GM12891 (cell line): ENCODE measurements around the gene DMRTC2.
A peak's percentile ranks its signal among the peaks of the same experiment; 100 is the strongest.

ENCODE experiments used
- DNase-seq: peaks from one replicate; pipeline ENCODE4 v3.0.0; 2011; ENCODE audit warnings: low spot score; ENCODE audit not compliant: insufficient read length
- FAIRE-seq: peaks from 2 replicates; lab custom pipeline; 2011; peaks lifted over from hg19 to GRCh38; lab: Jason Lieb, UNC
- PAX5 ChIP-seq: IDR thresholded peaks from 2 replicates; pipeline ENCODE4 v1.6.1; 2011; ENCODE audit warnings: low read length, moderate library complexity, mild to moderate bottlenecking; ENCODE audit not compliant: insufficient read depth, severe bottlenecking
- POLR2A ChIP-seq: IDR thresholded peaks from 2 replicates; pipeline ENCODE4 v1.6.1; 2011; ENCODE audit warnings: low read depth, low read length, control low read depth
- POLR2AphosphoS5 ChIP-seq: IDR thresholded peaks from 2 replicates; pipeline ENCODE4 v1.6.1; 2011; ENCODE audit warnings: low read depth, low read length, control low read depth
- POU2F2 ChIP-seq: IDR thresholded peaks from 2 replicates; pipeline ENCODE4 v1.6.1; 2011; ENCODE audit warnings: low read depth, mild to moderate bottlenecking, control low read depth, low read length, moderate library complexity
- SPI1 ChIP-seq: IDR thresholded peaks from 2 replicates; pipeline ENCODE4 v1.6.1; 2011; ENCODE audit warnings: low read depth, low read length, control low read depth
- TAF1 ChIP-seq: IDR thresholded peaks from 2 replicates; pipeline ENCODE4 v1.6.1; 2011; ENCODE audit warnings: low read depth, low read length, control low read depth

The DMRTC2 gene

DNA sequence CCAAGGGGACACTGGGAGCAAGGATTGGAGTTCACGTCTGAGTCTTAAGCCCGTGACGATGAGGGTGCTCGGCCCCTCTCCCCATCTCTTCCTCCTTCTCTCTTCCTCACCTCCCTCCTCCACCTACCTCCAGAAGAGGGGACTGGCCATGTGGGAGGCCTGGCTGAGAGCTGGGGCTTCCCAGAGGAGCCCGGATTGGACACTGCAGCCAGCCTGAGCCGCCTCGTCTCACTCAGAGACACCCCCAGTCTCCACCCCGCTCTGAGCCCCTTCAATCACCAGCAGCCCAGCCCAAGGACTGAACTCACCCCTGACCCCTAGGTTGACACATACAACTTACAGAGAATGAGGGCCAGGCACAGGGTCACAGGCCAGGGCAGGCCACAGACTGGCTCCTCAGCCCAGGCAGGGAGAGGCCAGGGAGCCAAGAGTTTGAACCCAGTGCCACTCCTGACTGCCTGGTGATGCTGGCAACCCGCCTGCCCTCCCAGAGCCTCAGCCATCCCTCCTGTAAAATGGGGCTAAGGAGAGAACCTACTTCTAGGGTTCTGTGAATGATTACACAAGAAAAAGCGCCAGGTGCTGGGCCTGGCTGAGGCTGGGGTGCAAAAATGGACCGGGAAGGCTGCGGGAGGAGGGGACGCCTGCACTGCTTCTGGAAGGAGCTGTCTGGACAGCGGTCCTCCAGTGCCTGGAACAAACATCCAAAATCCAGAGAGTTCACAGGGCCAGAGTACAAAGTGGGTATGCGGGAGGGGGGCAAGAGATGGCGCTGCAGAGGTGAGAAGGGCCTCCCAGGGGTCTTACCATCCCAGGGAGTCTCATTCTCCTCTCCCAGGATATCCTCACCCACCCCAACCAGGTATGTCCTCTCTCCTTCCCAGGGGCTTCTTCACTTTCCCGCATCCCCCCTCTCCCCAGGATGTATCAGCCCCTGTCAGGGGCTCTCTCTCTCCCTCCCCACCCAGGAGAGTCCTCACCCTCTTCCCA lies 33.4 kb downstream of the DMRTC2 start:
- FAIRE-seq: no peak
- TF ChIP-seq SPI1 (no peak), POU2F2 (no peak), POLR2AphosphoS5 (peak; percentile 91), TAF1 (peak; percentile 40; the same call in 1 of the 2 replicates), PAX5 (no peak), POLR2A (peak; percentile 86)
- DNase-seq: no peak

DNA sequence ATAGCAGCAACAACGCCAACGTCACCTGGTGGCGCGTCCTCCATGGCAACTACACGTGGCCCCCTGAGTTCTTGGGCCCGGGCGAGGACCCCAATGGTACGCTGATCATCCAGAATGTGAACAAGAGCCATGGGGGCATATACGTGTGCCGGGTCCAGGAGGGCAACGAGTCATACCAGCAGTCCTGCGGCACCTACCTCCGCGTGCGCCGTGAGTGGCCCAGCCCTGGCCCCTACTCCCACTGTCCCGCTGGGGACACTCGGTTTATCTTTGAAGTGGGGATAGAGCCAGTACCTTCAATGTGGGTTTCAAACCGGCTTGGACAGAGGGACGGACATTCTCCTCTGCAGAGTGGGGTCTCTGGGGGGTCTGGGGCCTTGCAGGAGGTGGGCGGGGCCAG lies 34.2 kb downstream of the DMRTC2 start:
- DNase-seq (no peak), FAIRE-seq (no peak)
- no peak for TF ChIP-seq POLR2AphosphoS5
- TF ChIP-seq PAX5: no peak
- no peak for TF ChIP-seq SPI1
- no peak for TF ChIP-seq POU2F2
- TF ChIP-seq POLR2A: no peak
- TF ChIP-seq TAF1: no peak

DNA sequence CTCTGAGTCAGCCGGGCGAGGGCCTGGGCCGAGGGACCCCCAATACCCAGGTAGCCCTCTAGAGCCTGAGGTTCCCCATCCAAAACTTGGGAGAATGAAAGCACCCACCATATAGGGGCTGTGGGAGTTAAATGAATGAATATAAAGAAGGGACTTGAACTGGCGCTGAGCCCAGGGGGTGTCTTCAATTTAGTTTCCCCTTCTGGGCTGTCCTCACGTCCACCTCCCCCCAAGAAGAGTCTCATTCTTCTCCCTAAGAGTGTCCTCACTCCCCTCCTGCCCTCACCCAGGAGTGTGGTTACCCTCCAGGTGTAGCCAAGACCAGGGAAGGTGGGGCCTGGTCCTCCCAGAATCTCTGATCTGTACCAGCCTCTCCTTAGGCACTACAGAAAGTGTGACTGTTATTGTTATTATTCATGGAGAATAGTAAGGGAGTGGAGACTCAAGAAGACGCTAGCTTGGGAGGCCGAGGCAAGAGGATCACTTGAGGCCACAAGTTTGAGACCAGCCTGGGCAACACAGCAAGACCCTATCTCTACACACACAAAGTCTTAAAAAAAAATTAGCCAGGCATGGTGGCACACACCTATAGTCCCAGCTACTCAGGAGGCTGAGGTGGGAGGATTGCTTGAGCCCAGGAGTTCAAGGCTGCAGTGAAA lies 35.0 kb downstream of the DMRTC2 start:
- no peak for TF ChIP-seq PAX5
- TF ChIP-seq POLR2A: no peak
- DNase-seq: no peak
- no peak for FAIRE-seq

DNA sequence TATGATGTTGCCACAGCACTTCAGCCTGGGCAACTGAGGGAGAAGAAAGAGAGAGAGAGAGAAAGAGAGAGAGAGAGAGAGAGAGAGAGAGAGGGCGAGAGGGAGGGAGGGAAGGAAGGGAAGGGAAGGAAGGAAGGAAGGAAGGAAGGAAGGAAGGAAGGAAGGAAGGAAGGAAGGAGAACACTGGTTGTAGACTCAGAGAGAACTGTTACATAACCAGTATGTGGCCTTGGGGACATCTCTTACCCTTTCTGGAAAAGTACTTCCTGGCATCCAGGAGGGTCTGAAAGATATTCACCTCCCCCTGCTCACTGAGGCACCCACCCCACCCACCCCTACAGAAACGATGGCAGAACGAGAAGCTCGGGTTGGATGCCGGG lies 35.5 kb downstream of the DMRTC2 start:
- DNase-seq (no peak), FAIRE-seq (no peak)
- no peak for TF ChIP-seq PAX5
- no peak for TF ChIP-seq SPI1
- TF ChIP-seq POU2F2: no peak
- TF ChIP-seq POLR2A: no peak
- TF ChIP-seq TAF1: no peak
- TF ChIP-seq POLR2AphosphoS5: no peak

DNA sequence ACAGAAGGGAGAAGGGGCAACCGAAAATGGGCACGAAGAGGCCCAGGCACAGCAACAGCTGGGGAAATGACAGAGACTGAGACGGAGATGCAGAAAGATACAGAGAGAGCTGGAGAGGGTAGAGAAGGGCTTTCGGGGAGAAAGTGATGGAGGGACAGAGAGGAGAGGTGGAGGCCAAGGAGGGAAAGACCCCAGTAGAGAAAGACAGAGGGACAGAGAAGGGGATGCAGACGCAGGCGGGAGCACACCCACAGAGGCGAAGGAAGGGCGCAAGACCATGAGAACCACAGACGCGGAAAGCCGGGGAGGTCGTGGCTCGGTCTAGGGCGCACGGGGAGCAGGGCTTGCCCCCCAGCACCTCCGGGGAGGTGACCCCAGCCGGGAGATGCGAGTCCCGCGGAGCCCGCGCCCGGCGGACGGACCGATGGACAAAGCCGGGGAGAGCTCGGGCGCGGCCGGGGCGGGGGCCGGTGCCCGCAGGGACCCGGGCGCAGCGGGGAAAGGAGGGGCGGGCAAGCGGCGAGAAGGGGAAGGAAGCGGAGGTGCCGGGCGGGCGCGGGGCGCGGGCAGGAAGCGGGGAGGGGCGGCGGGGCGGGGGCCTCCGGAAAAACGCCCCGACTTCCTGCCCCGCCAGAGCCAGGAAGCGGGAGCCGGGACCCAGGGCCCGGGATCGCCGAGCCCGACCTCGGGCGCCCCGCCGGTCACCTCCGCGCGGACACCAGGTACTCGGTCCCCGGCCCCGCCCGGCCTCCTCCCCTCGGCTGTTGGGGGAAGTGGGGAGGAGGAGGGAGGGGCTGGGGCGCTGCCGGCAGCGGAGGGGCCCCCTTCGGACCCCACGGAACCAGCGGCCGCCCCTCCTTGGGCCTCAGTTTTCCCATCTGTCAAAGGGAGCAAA lies 38.0 kb downstream of the DMRTC2 start, which contains the start of gene ARHGEF1:
Gene ARHGEF1 (plus strand): TSS at position 617 of the 895 bp plus-strand sequence. CDS start 4,899 bp downstream, outside the sequence.
- no peak for DNase-seq
- TF ChIP-seq POLR2A (no peak; the same call in 1 of the 2 replicates), SPI1 (peak; percentile 10; the same call in 1 of the 2 replicates)
- FAIRE-seq: peak; percentile 26

DNA sequence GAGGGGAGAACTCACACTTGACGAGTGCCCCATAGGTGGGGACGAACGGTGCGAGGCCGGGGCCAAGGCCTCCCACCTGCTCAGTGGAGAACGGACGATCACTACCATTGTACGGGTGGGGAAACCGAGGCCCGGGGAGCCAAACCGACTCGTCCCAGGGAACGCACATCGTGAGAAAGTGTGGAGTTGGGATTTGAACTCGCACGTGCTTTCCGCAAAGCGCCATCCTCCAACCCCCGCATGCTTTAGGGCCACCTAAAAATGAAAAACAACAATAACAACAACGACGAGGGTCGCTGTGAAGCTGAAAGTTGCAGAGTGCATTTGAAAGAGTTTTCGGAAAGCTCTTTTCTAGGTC lies 38.6 kb downstream of the DMRTC2 start:
- no peak for TF ChIP-seq PAX5
- TF ChIP-seq POLR2A: no peak; the same call in 1 of the 2 replicates
- TF ChIP-seq TAF1: no peak
- TF ChIP-seq SPI1: no peak
- FAIRE-seq: peak; percentile 57
- DNase-seq: no peak

DNA sequence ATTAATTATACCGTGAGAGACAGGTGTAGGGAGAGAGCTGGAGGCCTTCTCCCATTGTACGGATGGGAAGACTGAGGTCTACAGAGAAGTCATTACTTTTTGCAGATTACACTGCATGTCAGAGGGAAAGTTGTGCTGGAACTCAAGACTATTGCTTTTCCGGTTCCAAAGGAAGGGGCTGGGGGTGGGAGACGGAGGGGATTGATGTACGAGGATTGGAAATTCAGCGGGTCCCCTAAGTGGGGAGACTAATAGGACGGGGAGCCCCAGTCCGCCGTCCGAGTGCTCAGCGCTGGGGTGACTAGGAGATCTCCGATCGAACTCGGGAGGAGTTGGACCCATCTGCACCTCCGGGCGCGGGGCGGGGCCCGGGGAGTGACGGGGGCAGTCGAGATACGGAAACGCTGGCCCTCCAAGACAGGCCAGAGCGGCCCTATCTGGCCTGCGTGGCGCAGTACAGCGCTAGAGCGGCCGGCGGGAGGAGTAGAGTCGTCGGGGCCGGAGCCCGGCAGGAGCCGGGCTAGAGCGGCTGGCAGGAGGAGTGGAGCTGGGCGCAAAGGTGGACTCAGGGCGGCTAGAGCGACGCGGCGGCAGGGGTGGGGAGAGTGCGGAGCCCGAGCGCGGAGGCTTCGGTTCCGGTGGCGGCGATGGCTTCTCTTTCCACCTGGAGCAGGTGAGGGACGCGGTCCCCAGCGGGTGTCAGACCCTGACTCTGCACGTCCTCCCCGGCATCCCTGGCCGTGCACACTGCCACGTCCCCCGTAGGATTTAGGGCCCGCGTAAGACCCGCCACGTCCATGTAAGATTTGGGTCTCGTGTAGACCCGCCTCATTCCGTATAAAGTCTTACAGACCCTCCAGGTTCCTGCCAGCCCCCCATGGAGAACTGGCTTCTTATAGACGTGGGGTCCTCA lies 39.2 kb downstream of the DMRTC2 start:
- FAIRE-seq (peak; percentile 98), DNase-seq (peak; percentile 96)
- peak; percentile 89 for TF ChIP-seq POLR2A
- TF ChIP-seq SPI1: no peak
- no peak for TF ChIP-seq PAX5
- peak; percentile 43 for TF ChIP-seq POU2F2
- TF ChIP-seq POLR2AphosphoS5: peak; percentile 72
- TF ChIP-seq TAF1: peak; percentile 72; the same call in 1 of the 2 replicates

DNA sequence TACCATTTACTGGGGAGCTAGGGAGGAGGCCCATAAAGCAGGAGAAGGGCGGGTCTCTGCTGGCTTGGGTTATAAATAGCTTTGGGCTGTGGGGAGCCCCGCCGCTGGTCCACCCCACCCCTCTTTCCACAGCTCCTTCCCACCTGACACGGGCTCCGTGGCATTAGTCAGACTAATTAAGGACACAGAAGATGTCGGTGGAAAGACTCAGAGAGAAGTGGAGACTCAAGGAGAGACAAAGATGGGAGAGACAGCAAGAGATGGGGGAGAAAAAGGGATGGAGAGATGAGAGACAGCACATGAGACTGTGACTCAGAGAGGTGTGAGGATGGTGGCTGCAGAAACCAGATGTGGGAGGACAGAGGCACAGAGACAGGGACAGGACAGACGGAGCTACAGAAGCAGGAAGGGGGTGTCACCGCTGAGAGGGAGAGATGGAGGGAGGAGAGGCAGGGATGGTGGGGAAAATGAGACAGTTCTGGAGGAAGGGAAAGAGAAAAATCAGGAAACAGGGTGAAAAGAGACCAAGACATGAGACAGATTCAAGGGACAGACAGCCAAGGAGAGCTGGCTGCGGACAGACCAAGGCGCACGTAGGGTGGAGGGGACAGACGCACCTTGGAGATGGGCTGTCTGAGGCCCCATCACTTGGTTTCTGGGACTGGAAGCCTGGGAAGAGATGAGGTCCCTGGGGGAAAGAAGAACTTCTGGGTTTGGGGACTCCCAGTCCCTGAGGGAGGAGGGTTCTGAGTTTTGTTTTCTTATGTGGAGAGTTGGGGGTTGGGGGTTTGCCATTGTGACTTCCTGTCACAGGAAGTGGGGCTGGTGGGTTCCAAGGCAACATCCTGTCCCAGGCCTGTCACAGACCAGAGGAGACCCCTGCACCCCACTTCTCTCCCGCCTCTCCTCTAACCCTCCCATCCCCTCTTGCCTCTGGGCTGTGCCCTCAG lies 42.2 kb downstream of the DMRTC2 start:
- FAIRE-seq: peak; percentile 80
- TF ChIP-seq POLR2AphosphoS5 (no peak; the same call in none of the 2 replicates), SPI1 (no peak), PAX5 (no peak), POU2F2 (no peak; the same call in 1 of the 2 replicates), TAF1 (no peak), POLR2A (no peak)
- no peak for DNase-seq
